Breast epithelium (tissue), 4 donors: ENCODE measurements around the gene PPP6R1. TPM values are rescaled to one million over a fixed set of nuclear protein-coding genes. Genes with fewer than 3 reads are reported as not detected.

ENCODE experiments used
- DNase-seq, 2 donors: peaks; one replicate each; pipeline ENCODE4 v3.0.0-alpha.2; 2019; ENCODE audit warnings: low spot score in 2 of 2
- H3K27ac ChIP-seq, 2 donors: fragments of 200-600 bp; sonication (generic) in 1 of 2; one replicate each; pipeline ENCODE4 v1.5.1; 2016 to 2019; ENCODE audit warnings: mild to moderate bottlenecking in 1 of 2
- H3K27me3 ChIP-seq, 2 donors: fragments of 200-600 bp; sonication (generic) in 1 of 2; one replicate each; pipeline versions ENCODE4 v1.5.1 to v1.6.0; 2017 to 2019; ENCODE audit warnings: control low read depth in 1 of 2, mild to moderate bottlenecking in 1 of 2
- H3K36me3 ChIP-seq: fragments of 200-600 bp; one replicate; pipeline ENCODE4 v1.5.1; 2019
- H3K4me1 ChIP-seq, 2 donors: fragments of 200-600 bp; sonication (generic); one replicate each; pipeline ENCODE4 v1.5.1; 2016 to 2019; ENCODE audit warnings: control low read depth in 1 of 2
- H3K4me3 ChIP-seq, 3 donors: fragments of 200-600 bp; sonication (generic); 1 replicate in 2 of 3; 2 replicates in 1 of 3; pipeline ENCODE4 v1.5.1; 2016 to 2019; ENCODE audit warnings: mild to moderate bottlenecking in 3 of 3, moderate library complexity in 2 of 3
- H3K9me3 ChIP-seq, 2 donors: fragments of 200-600 bp; sonication (generic) in 1 of 2; one replicate each; pipeline ENCODE4 v1.5.1; 2016 to 2019; ENCODE audit warnings: control low read depth in 1 of 2
- CTCF ChIP-seq, 3 donors: fragments of 450-650 bp; IDR thresholded peaks; one replicate each; pipeline ENCODE4 v1.5.1; 2016 to 2017; ENCODE audit warnings: antibody characterized with exemption in 3 of 3, mild to moderate bottlenecking in 3 of 3, moderate library complexity in 3 of 3
- POLR2A ChIP-seq: fragments of 450-650 bp; IDR thresholded peaks from one replicate; pipeline ENCODE4 v1.6.1; 2016; ENCODE audit warnings: antibody characterized with exemption, mild to moderate bottlenecking, moderate library complexity
- POLR2AphosphoS5 ChIP-seq, 3 donors: sonication (generic); formaldehyde crosslinking; IDR thresholded peaks; one replicate each; pipeline ENCODE4 v1.6.1; 2017; ENCODE audit warnings: antibody characterized with exemption in 3 of 3
- intact Hi-C: fragments of 100-400 bp; cut with DNase I; formaldehyde crosslinking; loops from one replicate; pipeline ENCODE4 v1.15.1; 2023; ENCODE audit warnings: low total_unique reads
- total RNA-seq, 3 donors: library from RNA; depleted of rRNA; stranded (reverse); fragments of >200 nt; gene quantifications; one replicate each; pipeline ENCODE4 v1.1.0, GENCODE V29; 2016

The PPP6R1 gene
- total RNA-seq, 3 donors from 2014 or later = 23.8 to 31.5 (median 28.2) TPM

- no peak for DNase-seq
- Histone ChIP-seq H3K27me3 (no peaks in the 10 kb centered on the region), H3K9me3 (no peaks in the 10 kb centered on the region), H3K4me3 (peak overlapping the region; percentile 19 to 41 (median 20)), H3K27ac (peak overlapping the region in 1 of 2 donors; percentile 50), H3K36me3 (no peaks in the 10 kb centered on the region), H3K4me1 (peaks cover 0 to 9% of the 10 kb centered on the region in 2 donors)
- intact Hi-C loops = no loop called here
- TF ChIP-seq POLR2A (no peak), CTCF (IDR thresholded peaks at IDR 0.05) (no peak), POLR2AphosphoS5 (IDR thresholded peaks at IDR 0.05) (no peak)
These were observed 4.8 kb downstream of the PPP6R1 start for GRCh38 chr19:55253842-55254624.

- TF ChIP-seq POLR2AphosphoS5 (IDR thresholded peaks at IDR 0.05) (no peak), POLR2A (no peak), CTCF (IDR thresholded peaks at IDR 0.05) (no peak)
- Histone ChIP-seq H3K4me3 (no peak overlapping the region), H3K9me3 (no peaks in the 10 kb centered on the region), H3K27ac (no peak overlapping the region), H3K27me3 (no peaks in the 10 kb centered on the region), H3K4me1 (peaks cover 0 to 14% of the 10 kb centered on the region in 2 donors), H3K36me3 (no peaks in the 10 kb centered on the region)
- intact Hi-C loops = no loop called here
- DNase-seq = no peak
These were observed 5.8 kb downstream of the PPP6R1 start for GRCh38 chr19:55252760-55253663.

- Histone ChIP-seq H3K9me3 (no peaks in the 10 kb centered on the region), H3K4me3 (no peak overlapping the region), H3K36me3 (no peaks in the 10 kb centered on the region), H3K4me1 (peaks cover 0 to 18% of the 10 kb centered on the region in 2 donors), H3K27me3 (no peaks in the 10 kb centered on the region), H3K27ac (peak overlapping the region in 1 of 2 donors; percentile 12)
- no peak for DNase-seq
- intact Hi-C loops = no loop called here
- TF ChIP-seq POLR2A (no peak), POLR2AphosphoS5 (IDR thresholded peaks at IDR 0.05) (no peak), CTCF (IDR thresholded peaks at IDR 0.05) (no peak)
These were observed 7.3 kb downstream of the PPP6R1 start for GRCh38 chr19:55251341-55252081.

- TF ChIP-seq POLR2AphosphoS5 (IDR thresholded peaks at IDR 0.05) (no peak), CTCF (IDR thresholded peaks at IDR 0.05) (no peak), POLR2A (no peak)
These were observed 8.4 kb downstream of the PPP6R1 start for GRCh38 chr19:55250262-55251036.

More at GRCh38 chr19:55250262-55251036, 8.4 kb downstream of the PPP6R1 start:
- Histone ChIP-seq H3K9me3 (no peaks in the 10 kb centered on the region), H3K36me3 (no peaks in the 10 kb centered on the region), H3K4me3 (no peak overlapping the region), H3K27ac (peak overlapping the region in 1 of 2 donors; percentile 5), H3K4me1 (peaks cover 0 to 14% of the 10 kb centered on the region in 2 donors), H3K27me3 (no peaks in the 10 kb centered on the region)
- DNase-seq = no peak
- intact Hi-C loops = no loop called here
